ENCODE data around the gene ACAD10. TPM values are rescaled to one million over a fixed set of nuclear protein-coding genes. Genes with fewer than 3 reads are reported as not detected.
"Not testable (repeated sequence)": the region's sequence is repeated elsewhere in the genome, so short reads cannot be mapped to it uniquely, and the experiment has no call there.

Gene ACAD10
- polyA plus RNA-seq, 10 donors, result 9.8 to 26.9 (median 16.0) TPM

DNA sequence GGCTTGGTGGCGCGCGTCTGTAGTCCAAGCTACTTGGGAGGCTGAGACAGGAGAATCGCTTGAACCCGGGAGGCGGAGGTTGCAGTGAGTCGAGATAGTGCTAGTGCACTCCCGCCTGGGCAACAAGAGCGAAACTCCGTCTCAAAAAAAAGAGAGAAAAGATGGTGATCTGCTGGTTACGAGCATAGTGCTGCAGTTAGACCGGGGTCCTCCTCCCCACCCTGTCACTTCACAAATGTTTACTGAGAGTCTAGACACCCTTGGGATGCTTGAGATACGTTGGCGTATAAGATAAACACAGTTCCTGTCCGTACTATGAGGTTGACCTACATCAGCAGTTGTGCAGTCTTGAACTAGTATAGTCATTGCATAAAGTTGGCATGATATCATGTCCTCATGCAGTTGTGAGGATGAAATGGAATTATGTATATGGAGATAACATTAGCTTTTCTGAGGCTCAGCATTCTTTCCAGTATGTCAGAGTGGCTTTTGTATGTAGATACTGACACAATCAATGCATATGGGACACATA, 787 bp downstream of the ACAD10 start:
- DNase-seq, result no peak

DNA sequence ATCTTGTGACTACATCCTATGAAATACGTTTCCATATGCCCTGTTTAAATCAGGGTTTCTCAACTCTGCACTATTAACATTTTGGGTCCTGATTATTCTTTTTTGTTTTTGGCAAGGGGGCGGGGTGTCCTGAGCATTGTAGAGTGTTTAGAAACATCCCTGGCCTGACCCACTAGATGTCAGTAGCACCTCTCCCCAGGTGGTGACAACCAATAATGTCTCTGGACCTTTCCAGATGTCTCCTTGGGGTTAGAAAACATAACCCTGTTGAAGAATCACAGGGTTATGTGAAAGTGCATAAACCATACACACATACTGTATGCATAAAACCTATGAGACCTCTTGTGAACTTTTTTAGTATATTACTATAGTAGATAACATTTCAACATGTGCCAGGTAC, 1.4 kb downstream of the ACAD10 start:
- DNase-seq, result no peak

DNA sequence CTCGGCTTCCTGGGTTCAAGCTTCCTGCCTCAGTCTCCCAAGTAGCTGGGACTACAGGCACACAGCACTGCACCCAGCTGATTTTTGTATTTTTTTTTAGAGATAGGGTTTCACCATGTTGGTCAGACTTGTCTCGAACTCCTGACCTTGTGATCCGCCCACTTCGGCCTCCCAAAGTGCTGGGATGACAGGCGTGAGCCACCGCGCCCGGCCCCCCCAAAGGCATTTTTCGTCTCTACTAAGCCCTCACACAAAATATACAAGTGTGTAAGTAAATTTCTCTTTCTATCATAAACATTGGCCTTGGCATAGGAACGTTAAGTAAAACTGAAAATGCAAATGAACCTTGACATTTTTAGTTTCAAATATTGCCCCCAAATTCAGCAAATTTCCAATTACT, 2.1 kb downstream of the ACAD10 start:
- no peak for DNase-seq

DNA sequence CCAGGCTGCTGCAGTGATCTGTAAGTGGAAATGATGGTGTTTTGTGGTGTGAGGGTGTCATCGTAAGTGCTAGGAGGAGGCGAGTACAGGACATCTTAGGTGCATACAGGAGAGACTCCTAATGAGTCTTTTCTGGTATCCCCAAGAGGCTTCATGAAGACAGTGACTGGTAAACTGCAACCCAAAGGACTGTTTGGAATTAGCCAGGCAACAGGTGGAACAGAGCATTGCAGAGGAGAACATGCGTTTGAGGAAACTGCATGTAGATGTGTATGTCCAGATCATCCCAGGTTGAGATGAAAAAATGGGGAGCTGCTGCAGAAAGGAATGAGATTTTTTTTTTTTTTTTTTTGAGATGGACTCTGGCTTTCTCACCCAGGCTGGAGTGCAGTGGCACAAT, 5.4 kb downstream of the ACAD10 start:
- no peak for DNase-seq

DNA sequence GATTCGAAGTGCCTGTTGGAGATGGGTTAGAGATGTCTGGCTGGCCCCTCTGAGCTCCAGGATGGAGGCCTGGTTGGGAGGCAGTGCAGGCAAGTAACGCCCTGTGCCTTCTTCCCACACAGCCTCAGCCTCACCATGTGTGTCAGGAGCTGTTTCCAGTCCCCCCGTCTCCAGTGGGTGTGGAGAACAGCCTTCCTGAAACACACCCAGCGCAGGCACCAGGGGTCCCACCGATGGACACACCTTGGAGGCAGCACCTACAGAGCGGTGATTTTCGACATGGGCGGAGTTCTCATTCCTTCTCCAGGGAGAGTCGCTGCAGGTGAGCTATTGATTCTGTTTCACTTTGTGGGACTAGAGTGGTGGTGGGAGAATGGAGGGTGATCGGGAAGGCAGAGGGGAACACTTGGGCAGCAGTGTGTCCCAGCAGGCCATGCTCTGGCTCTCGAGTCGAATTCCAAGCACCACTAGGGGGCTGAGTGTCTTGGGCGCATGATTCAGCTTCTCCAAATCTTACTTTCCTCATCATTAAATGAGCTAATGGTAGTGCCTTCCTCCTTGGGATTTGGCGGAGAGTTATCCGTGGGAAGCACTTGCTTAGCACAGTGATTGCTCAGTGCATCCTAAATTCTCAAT, 6.8 kb downstream of the ACAD10 start:
- DNase-seq, result no peak

DNA sequence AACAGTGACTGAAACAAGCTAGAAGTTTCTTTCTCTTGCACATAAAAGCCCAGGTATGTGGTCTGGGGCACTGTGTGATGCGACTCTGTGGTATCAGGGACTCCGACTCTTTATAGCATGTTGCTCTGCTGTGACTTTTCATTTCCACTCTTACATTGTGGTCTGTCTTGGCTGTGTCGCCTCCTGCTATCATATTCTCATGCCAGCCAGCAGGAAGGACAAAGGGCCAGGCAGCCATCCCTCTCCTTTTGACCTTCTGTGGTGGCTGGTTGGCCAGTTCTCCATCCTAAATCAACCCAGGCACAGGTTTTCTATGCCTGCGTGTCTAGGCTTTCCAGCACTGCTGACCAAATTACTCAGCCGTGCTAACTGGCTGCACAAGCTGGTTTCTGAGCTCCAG, 8.0 kb downstream of the ACAD10 start:
- no peak for DNase-seq

DNA sequence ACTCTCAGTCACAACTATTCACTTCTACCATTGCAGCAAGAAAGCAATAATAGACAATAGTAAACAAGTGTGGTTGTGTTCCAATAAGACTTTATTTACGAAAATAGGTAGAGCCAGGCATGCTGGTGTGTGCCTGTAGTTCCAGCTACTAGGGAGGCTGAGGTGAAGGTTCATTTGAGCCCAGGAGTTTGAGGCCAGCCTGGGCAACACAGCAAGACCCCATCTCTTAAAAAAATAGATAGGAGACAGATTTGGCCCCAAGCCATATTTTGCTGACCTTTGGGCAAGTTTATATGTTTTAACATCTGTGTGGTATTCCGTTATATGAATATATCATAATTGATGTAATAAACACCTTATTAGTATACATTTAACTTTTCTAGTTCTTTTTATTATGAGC, 14.1 kb downstream of the ACAD10 start:
- no peak for DNase-seq

DNA sequence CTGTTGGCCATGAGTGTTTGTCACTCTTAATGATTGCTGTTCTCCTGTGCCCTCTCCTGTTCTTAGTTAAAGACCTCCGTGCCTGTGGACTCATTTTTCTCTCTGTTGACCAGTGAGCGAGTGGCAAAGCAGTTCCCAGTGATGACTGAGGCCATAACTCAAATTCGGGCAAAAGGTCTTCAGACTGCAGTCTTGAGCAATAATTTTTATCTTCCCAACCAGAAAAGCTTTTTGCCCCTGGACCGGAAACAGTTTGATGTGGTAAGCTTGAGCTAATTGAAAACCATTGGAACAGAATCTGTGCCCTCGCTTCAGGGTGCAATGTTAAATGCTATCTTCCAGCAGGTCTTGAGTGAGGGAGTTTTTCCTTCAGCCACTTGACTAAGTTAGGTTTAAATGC, 19.8 kb downstream of the ACAD10 start:
- no peak for DNase-seq

DNA sequence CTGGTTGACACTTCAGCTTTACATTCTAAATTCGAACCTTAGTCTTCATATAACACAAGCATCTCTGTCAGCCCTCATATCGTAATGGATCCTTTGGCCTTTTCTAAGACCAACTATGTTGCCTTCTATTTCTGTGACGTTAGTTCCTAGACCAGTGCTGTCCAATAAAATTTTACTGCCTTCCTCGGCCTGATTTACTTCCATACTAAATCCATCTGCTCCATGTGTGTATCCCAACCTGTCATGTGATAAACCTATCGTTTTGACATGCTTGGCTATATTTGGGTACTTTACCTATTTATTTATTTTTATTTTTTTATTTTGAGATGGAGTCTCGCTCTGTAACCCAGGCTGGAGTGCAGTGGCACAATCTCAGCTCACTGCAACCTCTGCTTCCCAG, 20.3 kb downstream of the ACAD10 start:
- no peak for DNase-seq

DNA sequence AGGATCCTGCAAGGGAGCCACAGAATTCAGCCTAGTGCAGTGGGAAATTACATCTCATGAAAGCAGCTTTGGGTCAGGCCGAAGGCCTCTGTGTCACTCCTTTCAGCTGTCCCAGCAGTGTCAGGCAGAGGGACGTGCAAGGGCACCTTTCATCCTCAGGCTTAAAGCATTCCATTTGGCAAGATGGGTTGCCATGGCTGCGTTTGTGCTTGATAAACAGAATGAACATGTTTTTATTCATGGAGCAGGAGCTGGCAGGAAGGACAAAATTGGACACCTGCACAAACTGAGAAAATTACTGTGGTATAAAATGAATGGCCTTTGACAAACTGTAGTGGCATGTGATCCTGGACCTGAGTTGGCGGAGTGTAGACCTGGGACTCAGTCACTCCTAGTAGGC, 29.4 kb downstream of the ACAD10 start:
- DNase-seq, result peak; percentile 14 to 27 (median 26)

DNA sequence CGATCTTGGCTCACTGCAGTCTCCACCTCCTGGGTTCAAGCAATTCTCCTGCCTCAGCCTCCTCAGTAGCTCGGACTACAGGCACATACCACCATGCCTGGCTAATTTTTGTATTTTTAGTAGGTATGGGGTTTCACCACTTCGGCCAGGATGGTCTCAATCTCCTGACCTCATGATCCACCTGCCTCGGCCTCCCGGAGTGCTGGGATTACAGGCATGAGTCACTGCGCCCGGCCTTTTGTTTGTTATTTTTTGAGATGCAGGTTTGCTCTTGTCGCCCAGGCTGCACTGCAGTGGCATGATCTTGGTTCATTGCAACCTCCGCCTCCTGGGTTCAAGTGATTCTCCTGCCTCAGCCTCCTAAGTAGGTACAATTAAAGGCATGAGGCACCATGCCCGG, 33.5 kb downstream of the ACAD10 start:
- not testable (repeated sequence) for DNase-seq

DNA sequence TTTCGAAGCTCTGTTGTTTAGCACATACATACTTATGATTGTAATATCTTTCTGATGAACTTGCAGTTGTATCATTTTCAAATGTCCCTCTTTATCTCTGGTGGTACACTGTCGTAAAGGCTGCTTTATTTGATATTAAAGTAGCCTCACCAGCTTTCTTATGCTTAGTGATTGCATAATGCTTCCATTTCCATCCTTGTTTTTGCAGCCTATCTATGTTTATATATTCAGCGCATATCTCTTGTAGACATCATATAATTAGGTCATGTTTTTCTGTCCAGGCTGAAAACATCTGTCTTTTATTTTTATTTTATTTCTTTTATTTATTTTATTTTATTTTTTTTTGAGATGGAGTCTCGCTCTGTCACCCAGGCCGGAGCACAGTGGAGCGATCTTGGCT, 34.6 kb downstream of the ACAD10 start:
- DNase-seq, result no peak

DNA sequence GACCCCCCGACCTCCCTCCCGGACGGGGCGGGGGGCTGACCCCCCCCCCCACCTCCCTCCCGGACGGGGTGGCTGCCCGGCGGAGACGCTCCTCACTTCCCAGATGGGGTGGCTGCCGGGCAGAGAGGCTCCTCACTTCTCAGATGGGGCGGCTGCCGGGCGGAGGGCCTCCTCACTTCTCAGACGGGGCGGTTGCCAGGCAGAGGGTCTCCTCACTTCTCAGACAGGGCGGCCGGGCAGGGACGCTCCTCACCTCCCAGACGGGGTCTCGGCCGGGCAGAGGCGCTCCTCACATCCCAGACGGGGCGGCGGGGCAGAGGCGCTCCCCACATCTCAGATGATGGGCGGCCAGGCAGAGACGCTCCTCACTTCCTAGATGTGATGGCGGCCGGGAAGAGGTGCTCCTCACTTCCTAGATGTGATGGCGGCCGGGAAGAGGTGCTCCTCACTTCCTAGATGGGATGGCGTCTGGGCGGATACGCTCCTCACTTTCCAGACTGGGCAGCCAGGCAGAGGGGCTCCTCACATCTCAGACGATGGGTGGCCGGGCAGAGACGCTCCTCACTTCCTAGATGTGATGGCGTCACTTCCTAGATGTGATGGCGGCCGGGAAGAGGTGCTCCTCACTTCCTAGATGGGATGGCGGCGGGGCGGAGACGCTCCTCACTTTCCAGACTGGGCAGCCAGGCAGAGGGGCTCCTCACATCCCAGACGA, 38.0 kb downstream of the ACAD10 start:
- not testable (repeated sequence) for DNase-seq

DNA sequence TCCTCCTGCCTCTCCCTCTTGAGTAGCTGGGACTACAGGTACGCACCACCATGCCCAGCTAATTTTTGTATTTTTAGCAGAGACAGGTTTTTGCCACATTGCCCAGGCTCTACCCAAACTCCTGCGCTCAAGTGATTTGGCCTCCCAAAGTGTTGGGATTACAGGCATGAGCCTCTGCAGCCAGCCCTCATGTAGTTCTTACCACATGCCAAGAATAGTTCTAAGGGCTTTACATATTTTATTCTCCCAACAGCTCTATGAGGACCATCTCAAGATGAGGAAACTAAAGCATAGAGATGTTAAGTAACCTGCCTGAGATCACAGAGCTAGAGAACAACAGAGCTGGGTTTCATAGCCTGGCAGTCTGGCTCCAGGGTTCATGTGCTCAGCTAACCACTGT, 42.9 kb downstream of the ACAD10 start:
- DNase-seq, result no peak

DNA sequence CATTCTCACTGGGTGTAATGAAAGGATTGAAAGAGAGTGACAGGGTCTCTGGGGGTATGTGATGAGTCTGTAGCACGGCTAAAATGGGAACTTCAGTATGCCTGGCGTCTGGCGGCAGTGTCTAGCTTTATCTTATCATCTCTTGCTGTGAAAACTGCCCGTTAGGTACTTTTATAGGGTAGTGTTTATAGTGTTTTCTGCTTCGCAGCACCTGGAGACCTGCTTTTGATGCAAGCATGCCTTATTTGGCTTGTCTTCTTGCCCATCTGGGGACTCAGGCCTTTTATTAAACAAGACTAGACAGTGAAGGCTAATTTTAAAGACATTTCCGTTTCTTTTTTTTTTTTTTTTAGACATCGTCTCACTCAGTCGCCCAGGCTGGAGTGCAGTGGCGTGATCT, 44.6 kb downstream of the ACAD10 start:
- DNase-seq, result no peak

DNA sequence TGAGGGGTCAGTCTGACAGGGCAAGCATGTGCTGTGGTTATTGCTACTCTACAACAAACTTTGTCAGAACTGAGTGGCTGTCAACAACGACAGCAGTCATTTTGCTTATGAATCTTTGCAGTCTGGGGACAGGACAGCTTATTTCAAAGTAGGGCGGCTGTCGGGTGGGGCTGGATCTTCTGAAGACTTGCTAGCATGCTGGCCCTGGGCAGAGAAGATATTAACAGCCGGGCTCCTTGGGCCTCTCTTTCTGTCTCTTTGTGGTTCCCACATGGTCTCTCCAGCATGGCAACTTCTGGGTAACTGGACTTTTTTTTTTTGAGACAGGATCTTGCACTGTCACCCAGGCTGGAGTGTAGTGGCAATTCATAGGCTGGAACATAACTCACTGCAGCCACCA, 46.9 kb downstream of the ACAD10 start:
- DNase-seq, result no peak

DNA sequence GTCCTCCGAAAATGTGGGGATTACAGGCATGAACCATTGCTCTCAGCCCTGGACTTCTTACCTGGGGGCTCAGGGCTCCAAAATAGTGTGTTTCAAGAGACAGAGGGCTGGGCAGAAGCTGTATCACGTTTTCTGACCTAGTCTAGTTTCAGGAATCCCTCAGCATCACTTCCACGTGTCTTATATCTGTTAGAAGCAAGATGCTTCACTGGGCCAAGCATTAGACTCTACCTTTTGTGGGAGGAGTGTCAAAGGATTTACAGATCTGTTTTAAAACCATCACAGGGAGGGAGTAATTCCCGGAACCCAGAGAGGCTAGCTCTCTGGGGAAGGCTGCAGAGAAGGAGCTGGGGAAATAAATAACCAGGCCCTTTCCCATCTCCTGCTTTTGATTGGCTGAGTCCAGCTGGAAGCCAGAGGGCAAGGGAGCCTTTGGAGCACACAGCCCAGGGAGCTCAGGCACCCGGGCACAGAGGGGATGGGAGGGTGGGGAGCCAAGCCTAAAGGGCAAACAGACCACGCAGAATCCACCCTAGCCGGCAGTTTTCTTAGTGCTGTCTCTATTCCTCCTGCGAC, 47.6 kb downstream of the ACAD10 start:
- no peak for DNase-seq

DNA sequence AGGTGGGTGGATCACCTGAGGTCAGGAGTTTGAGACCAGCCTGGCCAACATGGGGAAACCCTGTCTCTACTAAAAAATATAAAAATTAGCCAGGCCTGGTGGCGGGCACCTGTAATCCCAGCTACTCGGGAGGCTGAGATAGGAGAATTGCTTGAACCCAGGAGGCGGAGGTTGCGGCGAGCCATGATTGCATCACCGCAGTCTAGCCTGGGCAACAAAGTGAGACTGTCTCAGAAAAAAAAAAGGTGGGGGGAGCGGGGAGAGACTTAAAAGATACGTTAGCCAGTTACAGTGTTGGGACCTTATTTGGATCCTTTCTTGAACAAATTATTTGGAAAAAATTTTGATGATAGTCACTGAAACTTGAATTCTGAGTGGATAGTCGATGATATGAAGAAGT, 53.7 kb downstream of the ACAD10 start:
- not testable (repeated sequence) for DNase-seq

DNA sequence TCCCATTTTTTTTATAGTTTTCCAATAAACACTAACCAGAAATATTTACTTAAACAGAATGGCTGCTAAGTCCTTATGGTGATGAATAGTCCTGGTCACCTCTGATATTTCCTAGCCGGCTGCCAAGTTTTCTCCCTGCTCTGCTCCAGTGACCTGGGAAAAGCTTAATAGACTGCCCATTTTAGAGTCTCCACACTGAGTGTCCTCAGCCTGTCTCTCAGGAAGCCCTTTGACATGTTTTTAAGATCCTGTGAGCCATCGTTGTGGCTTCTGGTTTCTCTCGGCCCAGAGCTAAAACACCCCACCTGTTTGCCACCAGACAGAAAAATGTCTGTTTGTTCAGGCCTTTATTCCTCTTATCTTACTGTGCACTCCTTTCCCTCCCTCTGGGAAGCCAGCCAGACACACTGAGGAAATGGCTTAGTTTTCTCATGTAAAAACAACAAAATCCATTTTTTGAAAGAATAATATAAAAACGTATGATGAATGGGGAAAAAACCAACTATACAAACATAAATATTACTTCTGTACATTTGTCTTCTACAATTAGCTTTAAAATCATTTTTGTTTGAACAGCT, 55.5 kb downstream of the ACAD10 start:
- DNase-seq, result no peak

DNA sequence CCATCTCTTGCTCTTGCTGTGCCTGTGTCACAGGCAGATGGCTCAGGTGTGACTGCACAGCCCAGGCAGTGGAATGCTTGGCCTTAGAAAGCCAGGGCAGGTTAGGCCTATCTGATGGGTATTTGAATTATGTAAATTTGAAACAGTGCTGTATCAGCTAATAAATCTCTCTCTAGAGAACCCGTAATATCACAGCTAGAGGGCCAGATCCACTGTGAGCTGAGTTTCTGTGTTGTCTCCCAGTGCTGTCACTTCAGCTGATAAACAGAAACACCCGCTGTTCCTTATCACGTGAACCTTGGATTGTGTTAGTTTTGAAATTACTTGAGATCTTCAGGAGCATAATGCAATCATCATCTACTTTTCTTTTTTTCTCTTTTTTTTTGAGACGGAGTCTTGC, 59.4 kb downstream of the ACAD10 start:
- no peak for DNase-seq

DNA sequence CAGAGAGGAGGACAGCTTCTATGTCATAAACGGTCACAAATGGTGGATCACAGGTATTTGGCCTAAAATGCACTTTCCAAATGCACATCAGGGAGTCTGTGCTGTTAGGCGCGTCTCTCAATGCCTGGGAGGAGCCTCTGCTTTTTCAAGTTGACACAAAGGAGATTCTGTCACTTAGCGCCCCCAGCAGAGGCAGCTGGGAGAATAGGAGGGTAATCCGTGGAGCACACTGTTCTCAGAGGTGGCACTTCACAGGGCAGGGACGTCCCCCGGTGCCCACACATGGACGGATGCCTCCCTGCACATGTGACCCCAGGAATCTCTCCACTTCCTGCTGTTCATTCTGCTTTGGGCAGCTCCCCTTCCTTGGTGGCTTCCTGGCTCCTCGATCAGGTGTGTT, 61.5 kb downstream of the ACAD10 start:
- no peak for DNase-seq

DNA sequence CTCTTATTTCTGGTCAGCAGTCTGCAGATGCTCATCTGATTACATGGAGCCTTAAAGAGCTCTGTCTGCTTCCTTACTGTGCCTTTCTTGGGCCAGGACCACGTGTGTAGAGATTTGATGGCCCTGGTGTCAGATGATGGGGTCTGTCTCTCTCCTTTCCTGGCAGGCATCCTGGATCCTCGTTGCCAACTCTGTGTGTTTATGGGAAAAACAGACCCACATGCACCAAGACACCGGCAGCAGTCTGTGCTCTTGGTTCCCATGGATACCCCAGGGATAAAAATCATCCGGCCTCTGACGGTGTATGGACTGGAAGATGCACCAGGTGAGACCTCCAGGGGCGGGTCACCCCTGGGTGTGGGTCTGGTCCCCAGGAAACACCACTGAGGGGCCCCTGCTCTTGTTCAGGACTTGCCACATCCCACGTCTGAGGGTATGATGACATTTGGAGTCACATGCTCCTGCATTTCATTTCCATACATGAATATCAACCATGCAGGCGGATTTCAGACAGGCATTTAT, 62.4 kb downstream of the ACAD10 start:
- DNase-seq, result peak in 2 of 3 donors; percentile 67 to 81

DNA sequence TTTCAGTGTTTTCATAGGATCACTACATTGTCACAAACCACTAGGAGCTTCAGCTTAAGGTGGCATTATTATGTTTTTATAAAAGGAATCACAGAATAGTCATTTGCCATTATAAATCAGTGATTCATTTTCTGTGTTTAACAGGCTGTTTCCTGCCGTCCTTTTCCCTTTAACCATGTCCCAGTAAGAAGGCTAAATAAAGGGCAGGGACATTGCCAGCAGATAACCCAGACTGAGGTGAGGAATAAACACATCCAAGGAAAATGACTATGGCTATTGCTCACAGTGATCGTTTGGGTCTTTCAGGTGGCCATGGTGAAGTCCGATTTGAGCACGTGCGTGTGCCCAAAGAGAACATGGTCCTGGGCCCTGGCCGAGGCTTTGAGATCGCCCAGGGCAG, 63.0 kb downstream of the ACAD10 start:
- no peak for DNase-seq
